Calu3 (cell line): ENCODE results near the gene NYAP2. TPM values are rescaled to one million over a fixed set of nuclear protein-coding genes. Genes with fewer than 3 reads are reported as not detected.

Source experiments
- BruUV-seq: library from RNA; stranded (reverse); fragments of 400-500 nt; replicated peaks from 2 replicates; lab custom pipeline; 2021; lab: Mats Ljungman, UMichigan
- CTCF ChIA-PET: fragments of 300-600 bp; sonication (Branson Sonifier 250); formaldehyde crosslinking; loops from one replicate; lab custom pipeline; 2022; ENCODE audit warnings: antibody characterized with exemption; lab: Charles Lee
- DNase-seq: peaks from one replicate; pipeline ENCODE4 v3.0.0; 2022
- H3K27ac Mint-ChIP-seq: one replicate; pipeline ENCODE4 v1.8.0; 2022; ENCODE audit warnings: mixed read lengths; ENCODE audit not compliant: unreplicated experiment
- H3K27me3 Mint-ChIP-seq: one replicate; pipeline ENCODE4 v1.8.0; 2022; ENCODE audit warnings: mixed read lengths; ENCODE audit not compliant: unreplicated experiment
- H3K36me3 Mint-ChIP-seq: one replicate; pipeline ENCODE4 v1.8.0; 2022; ENCODE audit warnings: mild to moderate bottlenecking, moderate library complexity, mixed read lengths; ENCODE audit not compliant: insufficient read depth, unreplicated experiment
- H3K4me1 Mint-ChIP-seq: one replicate; pipeline ENCODE4 v1.8.0; 2022; ENCODE audit warnings: mild to moderate bottlenecking, low read depth, mixed read lengths; ENCODE audit not compliant: unreplicated experiment
- H3K4me3 Mint-ChIP-seq: one replicate; pipeline ENCODE4 v1.8.0; 2022; ENCODE audit warnings: mild to moderate bottlenecking, low read depth, moderate library complexity, mixed read lengths; ENCODE audit not compliant: unreplicated experiment
- H3K9me3 Mint-ChIP-seq: one replicate; pipeline ENCODE4 v1.8.0; 2022; ENCODE audit warnings: low read depth, mixed read lengths; ENCODE audit not compliant: unreplicated experiment
- intact Hi-C: fragments of 100-400 bp; cut with micrococcal nuclease; formaldehyde crosslinking; loops from one replicate; pipeline ENCODE4 v1.10.0; 2022; ENCODE audit not compliant: unreplicated experiment
- total RNA-seq: library from RNA; stranded (reverse); gene quantifications from 2 replicates; pipeline ENCODE4 v1.2.3, GENCODE V29; 2022
- TF ChIP-seq, protein P1 (sequence below): fragments of 200-600 bp; IDR thresholded peaks from one replicate; pipeline ENCODE4 v1.8.0; 2022; ENCODE audit warnings: antibody characterized with exemption; ENCODE audit not compliant: unreplicated experiment

NYAP2 gene
- total RNA-seq, 1 experiment from 2014 or later: 0.07 TPM

DNA sequence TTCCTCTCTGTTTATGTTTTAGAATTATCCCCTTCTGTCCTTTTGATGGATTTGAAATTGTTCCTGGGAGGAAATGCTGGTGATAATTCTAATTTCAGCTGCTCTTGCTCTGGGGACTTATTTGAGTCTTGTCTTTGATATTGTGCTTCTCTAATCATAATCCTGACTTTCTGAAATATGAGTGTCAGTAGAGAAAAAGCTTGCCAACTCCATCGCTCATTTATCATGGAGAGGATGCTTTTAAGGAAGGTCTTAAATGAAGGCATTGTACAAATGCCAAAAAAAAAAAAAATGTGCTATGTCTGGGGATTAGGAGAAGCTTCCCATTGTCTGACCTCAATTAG lies 159.5 kb downstream of the NYAP2 start:
- H3K4me3 Mint-ChIP-seq: no peak overlapping the region
- H3K9me3 Mint-ChIP-seq: no peaks in the 10 kb centered on the region
- no TSS peak for BruUV-seq
- TF ChIP-seq, protein P1, sequence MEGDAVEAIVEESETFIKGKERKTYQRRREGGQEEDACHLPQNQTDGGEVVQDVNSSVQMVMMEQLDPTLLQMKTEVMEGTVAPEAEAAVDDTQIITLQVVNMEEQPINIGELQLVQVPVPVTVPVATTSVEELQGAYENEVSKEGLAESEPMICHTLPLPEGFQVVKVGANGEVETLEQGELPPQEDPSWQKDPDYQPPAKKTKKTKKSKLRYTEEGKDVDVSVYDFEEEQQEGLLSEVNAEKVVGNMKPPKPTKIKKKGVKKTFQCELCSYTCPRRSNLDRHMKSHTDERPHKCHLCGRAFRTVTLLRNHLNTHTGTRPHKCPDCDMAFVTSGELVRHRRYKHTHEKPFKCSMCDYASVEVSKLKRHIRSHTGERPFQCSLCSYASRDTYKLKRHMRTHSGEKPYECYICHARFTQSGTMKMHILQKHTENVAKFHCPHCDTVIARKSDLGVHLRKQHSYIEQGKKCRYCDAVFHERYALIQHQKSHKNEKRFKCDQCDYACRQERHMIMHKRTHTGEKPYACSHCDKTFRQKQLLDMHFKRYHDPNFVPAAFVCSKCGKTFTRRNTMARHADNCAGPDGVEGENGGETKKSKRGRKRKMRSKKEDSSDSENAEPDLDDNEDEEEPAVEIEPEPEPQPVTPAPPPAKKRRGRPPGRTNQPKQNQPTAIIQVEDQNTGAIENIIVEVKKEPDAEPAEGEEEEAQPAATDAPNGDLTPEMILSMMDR: no peak
- intact Hi-C loops: loop anchor here (10.0 kb wide), 1 partner anchor 434 kb away; no protein-coding TSS in a partner anchor
- CTCF ChIA-PET: interaction anchor here (1.1 kb wide), 1 partner anchor 11 kb away, joined by 3 read pairs; no protein-coding TSS in a partner anchor
- no peaks in the 10 kb centered on the region for H3K36me3 Mint-ChIP-seq
- no peaks in the 10 kb centered on the region for H3K4me1 Mint-ChIP-seq
- no peak overlapping the region for H3K27ac Mint-ChIP-seq
- DNase-seq: no peak
- peaks cover 29% of the 10 kb centered on the region for H3K27me3 Mint-ChIP-seq

DNA sequence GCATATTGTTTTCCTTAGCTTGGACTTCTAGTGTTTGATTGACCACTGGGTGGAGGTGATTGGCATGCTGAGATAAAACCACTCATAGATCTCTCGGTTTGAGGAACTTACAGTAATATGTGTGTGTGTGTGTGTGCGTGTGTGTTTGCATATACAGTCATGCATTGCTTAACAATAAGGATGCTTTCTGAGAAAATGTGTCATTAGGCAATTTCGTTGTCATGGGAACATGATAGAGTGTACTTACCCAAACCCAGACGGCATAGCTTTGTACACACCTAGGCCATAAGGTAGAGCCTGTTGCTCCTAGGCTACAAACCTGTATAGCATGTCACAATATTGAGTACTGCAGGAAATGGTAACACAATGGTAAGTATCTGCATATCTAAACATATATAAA lies 167.3 kb downstream of the NYAP2 start:
- H3K4me3 Mint-ChIP-seq: no peak overlapping the region
- intact Hi-C loops: no loop called here
- CTCF ChIA-PET: interaction anchor here (0.6 kb wide), 1 partner anchor 16 kb away, joined by 3 read pairs; no protein-coding TSS in a partner anchor
- no peaks in the 10 kb centered on the region for H3K36me3 Mint-ChIP-seq
- no TSS peak for BruUV-seq
- no peak overlapping the region for H3K27ac Mint-ChIP-seq
- peak; percentile 5 for DNase-seq
- no peaks in the 10 kb centered on the region for H3K4me1 Mint-ChIP-seq
- TF ChIP-seq, protein P1: no peak
- peaks cover 15% of the 10 kb centered on the region for H3K27me3 Mint-ChIP-seq
- peaks cover 2% of the 10 kb centered on the region for H3K9me3 Mint-ChIP-seq

DNA sequence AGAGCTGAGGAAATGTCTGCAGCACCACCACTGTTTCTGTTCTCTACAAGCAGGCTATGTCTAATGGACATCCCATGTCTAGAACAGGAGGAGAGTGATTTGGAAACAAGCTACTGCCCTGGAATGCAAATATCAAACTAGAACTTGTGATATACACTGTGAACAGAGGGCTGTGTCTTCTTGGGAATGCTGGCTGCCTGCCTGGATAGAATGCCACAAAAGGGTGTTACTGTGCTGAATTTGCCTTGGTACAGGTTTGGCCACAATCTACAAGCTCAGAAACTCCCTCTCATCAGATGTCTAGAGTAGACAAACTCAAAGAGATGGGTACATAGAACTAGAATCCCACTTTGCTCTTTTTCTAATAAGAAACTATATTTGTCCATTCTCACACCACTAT lies 170.5 kb downstream of the NYAP2 start:
- TF ChIP-seq, protein P1: no peak
- no peaks in the 10 kb centered on the region for H3K4me1 Mint-ChIP-seq
- no peaks in the 10 kb centered on the region for H3K36me3 Mint-ChIP-seq
- BruUV-seq: no TSS peak
- no peaks in the 10 kb centered on the region for H3K27me3 Mint-ChIP-seq
- CTCF ChIA-PET: no interaction called here
- no peak for DNase-seq
- no peak overlapping the region for H3K27ac Mint-ChIP-seq
- no peak overlapping the region for H3K4me3 Mint-ChIP-seq
- intact Hi-C loops: no loop called here
- H3K9me3 Mint-ChIP-seq: peaks cover 6% of the 10 kb centered on the region

DNA sequence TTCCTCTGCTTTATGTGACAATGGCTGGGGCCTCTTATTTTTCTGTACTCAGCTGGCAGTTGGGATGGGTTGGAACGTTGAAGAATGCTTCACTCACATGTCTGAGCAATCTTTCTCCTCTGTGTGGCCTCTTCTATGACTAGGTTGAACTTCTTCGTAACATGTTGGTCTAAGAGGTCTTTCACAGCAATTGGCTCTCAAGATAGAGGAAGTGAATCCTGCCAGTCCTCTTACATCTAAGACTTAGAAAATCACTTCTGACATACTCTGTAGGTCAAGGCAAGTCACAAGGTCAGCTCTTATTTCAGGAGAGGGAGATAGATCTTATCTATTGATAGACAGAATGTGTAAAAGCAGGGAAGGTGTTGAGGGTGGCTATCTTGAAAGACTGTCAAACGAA lies 174.1 kb downstream of the NYAP2 start:
- TF ChIP-seq, protein P1: no peak
- Mint-ChIP-seq H3K4me1 (no peaks in the 10 kb centered on the region), H3K4me3 (no peak overlapping the region), H3K27ac (no peak overlapping the region), H3K27me3 (peaks cover 9% of the 10 kb centered on the region), H3K36me3 (no peaks in the 10 kb centered on the region), H3K9me3 (peaks cover 6% of the 10 kb centered on the region)
- no peak for DNase-seq
- CTCF ChIA-PET: no interaction called here
- no TSS peak for BruUV-seq
- intact Hi-C loops: no loop called here
